Sigmoid colon (tissue), 7 donors: ENCODE results near the gene REN. TPM values are rescaled to one million over a fixed set of nuclear protein-coding genes. Genes with fewer than 3 reads are reported as not detected.

Experiments
- DNase-seq: peaks from one replicate; pipeline ENCODE4 v3.0.0-alpha.2; 2019
- H3K27ac ChIP-seq, 4 donors: fragments of 200-600 bp; sonication (generic); one replicate each; pipeline ENCODE4 v1.5.1; 2016 to 2019; ENCODE audit warnings: mild to moderate bottlenecking in 1 of 4
- H3K27me3 ChIP-seq, 3 donors: fragments of 200-600 bp; sonication (generic); one replicate each; pipeline ENCODE4 v1.5.1; 2019; ENCODE audit warnings: mild to moderate bottlenecking in 1 of 3
- H3K36me3 ChIP-seq, 4 donors: fragments of 200-600 bp; sonication (generic); one replicate each; pipeline ENCODE4 v1.5.1; 2016 to 2019
- H3K4me1 ChIP-seq, 4 donors: fragments of 200-600 bp; sonication (generic); one replicate each; pipeline ENCODE4 v1.5.1; 2017 to 2019
- H3K4me3 ChIP-seq, 4 donors: fragments of 200-600 bp; sonication (generic); one replicate each; pipeline ENCODE4 v1.5.1; 2017 to 2019; ENCODE audit warnings: mild to moderate bottlenecking in 2 of 4, moderate library complexity in 1 of 4
- H3K9me3 ChIP-seq, 4 donors: fragments of 200-600 bp in 3 of 4; sonication (generic) in 3 of 4; one replicate each; pipeline versions ENCODE4 v1.5.1 to v1.6.1; 2013 to 2019
- EP300 ChIP-seq, 4 donors: sonication (generic); formaldehyde crosslinking; IDR thresholded peaks; one replicate each; pipeline ENCODE4 v1.6.1; 2017; ENCODE audit warnings: antibody characterized with exemption in 4 of 4
- POLR2A ChIP-seq, 2 donors: fragments of 450-650 bp; IDR thresholded peaks; one replicate each; pipeline ENCODE4 v1.6.1; 2016; ENCODE audit warnings: antibody characterized with exemption in 2 of 2, mild to moderate bottlenecking in 2 of 2, moderate library complexity in 2 of 2
- POLR2AphosphoS5 ChIP-seq, 4 donors: sonication (generic); formaldehyde crosslinking; IDR thresholded peaks; one replicate each; pipeline ENCODE4 v1.6.1; 2017; ENCODE audit warnings: antibody characterized with exemption in 4 of 4
- WGBS, 2 donors: extraction: QIAGEN DNeasy Blood & Tissue Kit; methylation state at CpG; one replicate each; pipeline ENCODE4 v1.1.7; 2013; 5-methylcytosine and 5-hydroxymethylcytosine counted together
- intact Hi-C: fragments of 100-400 bp; cut with DNase I; formaldehyde crosslinking; loops from one replicate; pipeline ENCODE4 v1.15.1; 2023
- polyA plus RNA-seq, 3 donors: library from polyadenylated mRNA; stranded (reverse); fragments of 200-250 nt; gene quantifications; one replicate each; pipeline ENCODE4 v1.2.3, GENCODE V29; 2013
- total RNA-seq, 4 donors: library from RNA; depleted of rRNA; stranded (reverse); fragments of >200 nt; gene quantifications; one replicate each; pipeline ENCODE4 v1.1.0, GENCODE V29; 2016
- TF ChIP-seq, protein P1 (sequence below), 4 experiments: fragments of 450-650 bp in 3 of 4; fragments of 200-600 bp in 1 of 4; IDR thresholded peaks; one replicate each; pipeline ENCODE4 v1.5.1; 2016 to 2019; ENCODE audit warnings: antibody characterized with exemption in 4 of 4, mild to moderate bottlenecking in 3 of 4, moderate library complexity in 2 of 4
- donor health status: healthy with polysubstance abuse.
- donor health status: Bipolar disorder and iron deficiency.
- donor health status: healthy.

Gene REN
- total and polyA plus RNA-seq, 7 donors = 0.32 to 1.8 (median 0.92) TPM; not detected in 4

DNA sequence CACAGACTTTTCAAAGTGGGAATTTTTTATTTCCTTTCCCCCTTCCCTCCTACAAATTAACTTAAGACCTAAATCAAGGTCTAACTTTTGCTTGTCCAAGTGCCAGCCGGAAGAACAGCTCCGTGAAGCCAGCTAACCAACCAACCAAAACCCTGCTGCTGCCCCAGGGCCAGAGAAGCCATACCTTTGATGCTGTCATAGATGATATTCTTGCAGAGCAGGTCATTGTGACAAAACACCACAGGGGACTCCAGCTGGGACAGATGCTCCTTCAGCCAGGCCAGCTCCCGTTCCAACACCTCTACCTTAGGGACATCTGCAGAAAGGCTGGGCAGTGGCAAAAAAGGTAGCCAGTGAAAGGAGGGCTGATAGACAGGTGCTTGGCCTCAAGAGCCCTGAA lies 25.0 kb downstream of the REN start:
- no peaks in the 10 kb centered on the region for H3K4me1 ChIP-seq
- no peak overlapping the region for H3K27ac ChIP-seq
- peaks cover 0 to 3% (median 0%) of the 10 kb centered on the region in 4 donors for H3K36me3 ChIP-seq
- intact Hi-C loops = no loop called here
- TF ChIP-seq EP300 (IDR thresholded peaks at IDR 0.05) (no peak), POLR2A (IDR thresholded peaks at IDR 0.05) (no peak), POLR2AphosphoS5 (IDR thresholded peaks at IDR 0.05) (no peak)
- TF ChIP-seq, protein P1, sequence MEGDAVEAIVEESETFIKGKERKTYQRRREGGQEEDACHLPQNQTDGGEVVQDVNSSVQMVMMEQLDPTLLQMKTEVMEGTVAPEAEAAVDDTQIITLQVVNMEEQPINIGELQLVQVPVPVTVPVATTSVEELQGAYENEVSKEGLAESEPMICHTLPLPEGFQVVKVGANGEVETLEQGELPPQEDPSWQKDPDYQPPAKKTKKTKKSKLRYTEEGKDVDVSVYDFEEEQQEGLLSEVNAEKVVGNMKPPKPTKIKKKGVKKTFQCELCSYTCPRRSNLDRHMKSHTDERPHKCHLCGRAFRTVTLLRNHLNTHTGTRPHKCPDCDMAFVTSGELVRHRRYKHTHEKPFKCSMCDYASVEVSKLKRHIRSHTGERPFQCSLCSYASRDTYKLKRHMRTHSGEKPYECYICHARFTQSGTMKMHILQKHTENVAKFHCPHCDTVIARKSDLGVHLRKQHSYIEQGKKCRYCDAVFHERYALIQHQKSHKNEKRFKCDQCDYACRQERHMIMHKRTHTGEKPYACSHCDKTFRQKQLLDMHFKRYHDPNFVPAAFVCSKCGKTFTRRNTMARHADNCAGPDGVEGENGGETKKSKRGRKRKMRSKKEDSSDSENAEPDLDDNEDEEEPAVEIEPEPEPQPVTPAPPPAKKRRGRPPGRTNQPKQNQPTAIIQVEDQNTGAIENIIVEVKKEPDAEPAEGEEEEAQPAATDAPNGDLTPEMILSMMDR (IDR thresholded peaks at IDR 0.05) = no peak
- no peak for DNase-seq
- H3K4me3 ChIP-seq = no peak overlapping the region
- 93 to 95% methylated on average over 3 of the region's 3 CpGs for WGBS, 2 donors
- no peaks in the 10 kb centered on the region for H3K27me3 ChIP-seq
- H3K9me3 ChIP-seq = no peaks in the 10 kb centered on the region

DNA sequence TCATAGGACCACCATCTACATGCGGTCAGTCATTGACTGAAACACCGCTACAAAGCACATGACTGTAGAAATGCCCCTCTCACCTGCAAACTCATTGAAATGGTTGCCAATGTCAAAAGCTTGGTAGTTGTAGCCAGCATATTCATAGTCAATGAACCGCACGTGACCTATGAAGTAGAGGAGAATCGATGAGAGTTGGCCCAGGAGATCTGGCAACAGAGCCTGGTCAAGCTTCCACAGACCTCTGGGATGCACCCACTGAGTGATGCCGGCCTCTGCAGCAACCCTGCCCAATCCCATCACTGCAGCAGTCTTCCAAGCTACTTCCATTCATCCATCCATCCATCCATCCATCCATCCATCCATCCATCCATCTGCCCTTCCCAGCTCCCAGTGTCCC lies 26.2 kb downstream of the REN start:
- intact Hi-C loops = no loop called here
- no peak for DNase-seq
- no peak for TF ChIP-seq POLR2AphosphoS5 (IDR thresholded peaks at IDR 0.05)
- TF ChIP-seq, protein P1 (IDR thresholded peaks at IDR 0.05) = no peak
- no peak for TF ChIP-seq EP300 (IDR thresholded peaks at IDR 0.05)
- no peak for TF ChIP-seq POLR2A (IDR thresholded peaks at IDR 0.05)
- WGBS, 2 donors = 95 to 97% methylated on average over 6 of the region's 6 CpGs
- Histone ChIP-seq H3K36me3 (peaks cover 0 to 4% (median 0%) of the 10 kb centered on the region in 4 donors), H3K9me3 (no peaks in the 10 kb centered on the region), H3K4me1 (no peaks in the 10 kb centered on the region), H3K4me3 (no peak overlapping the region), H3K27ac (no peak overlapping the region), H3K27me3 (no peaks in the 10 kb centered on the region)

DNA sequence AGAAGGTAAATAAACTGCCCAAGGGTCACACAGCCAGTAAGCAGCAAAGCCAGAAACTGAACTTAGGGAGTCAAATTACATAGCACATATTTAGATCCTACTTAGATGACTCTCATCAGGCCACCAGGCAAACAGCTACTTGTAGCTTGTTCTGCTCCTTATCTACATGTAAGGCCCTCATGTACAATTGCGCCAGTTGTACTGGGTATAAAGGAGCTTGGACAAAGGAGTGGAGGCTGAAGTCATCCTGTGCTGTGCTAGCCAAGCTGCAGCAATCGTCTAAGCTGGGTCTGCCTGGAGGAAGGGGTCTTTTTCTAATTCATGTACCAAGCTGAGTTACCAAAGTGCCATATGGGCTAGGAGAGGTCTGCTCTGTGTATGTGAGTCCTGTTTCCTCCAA lies 27.0 kb downstream of the REN start:
- Histone ChIP-seq H3K27me3 (no peaks in the 10 kb centered on the region), H3K36me3 (peaks cover 0 to 9% (median 0%) of the 10 kb centered on the region in 4 donors), H3K4me1 (no peaks in the 10 kb centered on the region), H3K27ac (no peak overlapping the region), H3K4me3 (no peak overlapping the region), H3K9me3 (no peaks in the 10 kb centered on the region)
- DNase-seq = no peak
- TF ChIP-seq EP300 (IDR thresholded peaks at IDR 0.05) (no peak), POLR2AphosphoS5 (IDR thresholded peaks at IDR 0.05) (no peak), POLR2A (IDR thresholded peaks at IDR 0.05) (no peak)
- TF ChIP-seq, protein P1 (IDR thresholded peaks at IDR 0.05) = no peak
- WGBS, 2 donors = 88 to 89% methylated on average over 2 of the region's 2 CpGs
- intact Hi-C loops = no loop called here

DNA sequence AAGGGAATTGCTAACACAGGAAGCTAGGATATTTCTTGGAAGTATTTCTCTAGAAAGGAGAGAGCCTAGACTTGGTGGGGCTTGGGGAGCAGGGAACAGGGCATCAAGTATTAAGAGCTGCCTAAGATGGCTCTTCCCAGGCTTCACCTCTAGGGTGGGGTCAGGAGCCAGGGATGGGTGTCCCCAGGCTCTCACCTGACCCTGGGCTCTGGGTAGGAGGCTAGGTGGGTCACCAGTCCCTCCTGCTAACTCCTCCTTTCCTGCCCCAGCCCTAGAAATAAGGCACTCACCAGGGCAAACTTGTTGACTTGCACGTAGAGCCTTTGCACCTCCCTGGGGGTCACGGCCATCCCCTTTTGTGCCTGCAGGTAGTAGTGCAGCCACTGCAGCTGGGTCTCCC lies 29.3 kb downstream of the REN start:
- H3K36me3 ChIP-seq = peaks cover 0 to 12% (median 0%) of the 10 kb centered on the region in 4 donors
- WGBS, 2 donors = 78 to 83% methylated on average over 2 of the region's 2 CpGs
- DNase-seq = no peak
- no peak overlapping the region for H3K4me3 ChIP-seq
- no peak overlapping the region for H3K27ac ChIP-seq
- no peaks in the 10 kb centered on the region for H3K27me3 ChIP-seq
- H3K9me3 ChIP-seq = no peaks in the 10 kb centered on the region
- TF ChIP-seq POLR2AphosphoS5 (IDR thresholded peaks at IDR 0.05) = no peak
- no peak for TF ChIP-seq POLR2A (IDR thresholded peaks at IDR 0.05)
- TF ChIP-seq EP300 (IDR thresholded peaks at IDR 0.05) = no peak
- TF ChIP-seq, protein P1 (IDR thresholded peaks at IDR 0.05) = no peak
- no peaks in the 10 kb centered on the region for H3K4me1 ChIP-seq
- intact Hi-C loops = no loop called here

DNA sequence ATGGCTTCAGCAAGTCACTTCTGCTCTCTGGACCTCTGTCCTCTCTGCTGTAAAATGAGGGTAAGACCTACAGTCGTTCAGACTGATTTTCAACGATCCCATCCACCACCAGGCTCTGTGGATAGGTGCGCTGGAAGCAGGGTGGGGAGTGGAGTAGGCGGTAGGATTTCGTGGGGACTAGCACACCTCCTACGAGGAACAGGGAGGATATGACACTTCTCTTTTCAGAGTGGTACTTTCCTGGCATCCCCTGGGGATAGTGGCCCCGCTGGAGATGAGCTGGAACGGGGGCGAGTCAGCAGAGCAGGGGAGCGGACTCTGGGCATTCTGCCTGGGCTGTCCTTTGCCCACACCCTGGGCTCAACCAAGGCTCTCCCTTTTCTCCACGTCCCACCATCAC lies 32.0 kb downstream of the REN start:
- no peaks in the 10 kb centered on the region for H3K27me3 ChIP-seq
- intact Hi-C loops = no loop called here
- no peak overlapping the region for H3K27ac ChIP-seq
- no peak overlapping the region for H3K4me3 ChIP-seq
- H3K9me3 ChIP-seq = no peaks in the 10 kb centered on the region
- no peak for TF ChIP-seq EP300 (IDR thresholded peaks at IDR 0.05)
- no peak for TF ChIP-seq POLR2A (IDR thresholded peaks at IDR 0.05)
- TF ChIP-seq POLR2AphosphoS5 (IDR thresholded peaks at IDR 0.05) = no peak
- TF ChIP-seq, protein P1 (IDR thresholded peaks at IDR 0.05) = no peak
- DNase-seq = no peak
- WGBS, 2 donors = 80 to 90% methylated on average over 11 of the region's 11 CpGs
- peaks cover 0 to 12% (median 0%) of the 10 kb centered on the region in 4 donors for H3K36me3 ChIP-seq
- peaks cover 0 to 19% (median 9%) of the 10 kb centered on the region in 4 donors for H3K4me1 ChIP-seq
